Stimulated activated naive CD8-positive, alpha-beta T cell treated with anti-CD3 and anti-CD28 coated beads, Interleukin-15, amount 100 ng/mL, for 72 hours (primary cell): ENCODE data around the gene DCDC2B.
"Not testable (repeated sequence)": the region's sequence is repeated elsewhere in the genome, so short reads cannot be mapped to it uniquely, and the experiment has no call there.

Experiments used
- ATAC-seq: fragments of 150-1000 bp; cut with Tn5 transposase; 2 replicates; pipeline ENCODE4 v1.10.0; 2021; ENCODE audit warnings: mild to moderate bottlenecking, moderate library complexity
- DNase-seq, 2 donors: peaks; one replicate each; pipeline ENCODE4 v3.0.0; 2021 to 2022
- H3K27ac Mint-ChIP-seq, 2 donors: one replicate each; pipeline ENCODE4 v1.8.0; 2022; ENCODE audit warnings: mild to moderate bottlenecking in 2 of 2, mixed read lengths in 2 of 2, moderate library complexity in 2 of 2
- H3K27me3 Mint-ChIP-seq: one replicate; pipeline ENCODE4 v1.8.0; 2022; ENCODE audit warnings: mixed read lengths
- H3K4me1 Mint-ChIP-seq: one replicate; pipeline ENCODE4 v1.8.0; 2022; ENCODE audit warnings: mild to moderate bottlenecking, mixed read lengths
- H3K4me3 Mint-ChIP-seq, 2 donors: one replicate each; pipeline ENCODE4 v1.8.0; 2022; ENCODE audit warnings: mild to moderate bottlenecking in 2 of 2, mixed read lengths in 2 of 2, moderate library complexity in 1 of 2
- H3K9me3 Mint-ChIP-seq, 2 donors: one replicate each; pipeline ENCODE4 v1.8.0; 2022; ENCODE audit warnings: mixed read lengths in 2 of 2

Gene DCDC2B

GRCh38 chr1:32256473-32257226 lies 47.8 kb downstream of the DCDC2B start:
- H3K27me3 Mint-ChIP-seq, result no peaks in the 10 kb centered on the region
- peak overlapping the region; percentile 90 to 99 for H3K27ac Mint-ChIP-seq
- peak; percentile 11 for ATAC-seq
- peaks cover 53% of the 10 kb centered on the region for H3K4me1 Mint-ChIP-seq
- no peaks in the 10 kb centered on the region for H3K9me3 Mint-ChIP-seq
- peak overlapping the region; percentile 79 to 84 for H3K4me3 Mint-ChIP-seq
- no peak for DNase-seq

DNA sequence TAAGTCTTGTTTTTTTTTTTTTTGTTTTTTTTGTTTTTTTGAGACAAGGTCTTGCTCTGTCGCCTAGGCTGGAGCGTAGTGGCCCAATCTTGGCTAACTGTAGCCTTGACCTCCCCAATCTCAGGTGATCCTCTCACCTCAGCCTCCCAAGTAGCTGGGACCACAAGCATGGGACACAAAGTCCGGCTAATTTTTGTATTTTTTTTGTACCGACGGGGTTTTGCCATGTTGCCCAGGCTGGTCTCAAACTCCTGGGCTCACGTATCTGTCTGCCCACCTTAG lies 48.3 kb downstream of the DCDC2B start:
- Mint-ChIP-seq H3K9me3 (no peaks in the 10 kb centered on the region), H3K27me3 (no peaks in the 10 kb centered on the region), H3K4me1 (peaks cover 54% of the 10 kb centered on the region), H3K4me3 (peak overlapping the region; percentile 79 to 84), H3K27ac (peak overlapping the region; percentile 54 to 90)
- no peak for ATAC-seq
- DNase-seq, result no peak

DNA sequence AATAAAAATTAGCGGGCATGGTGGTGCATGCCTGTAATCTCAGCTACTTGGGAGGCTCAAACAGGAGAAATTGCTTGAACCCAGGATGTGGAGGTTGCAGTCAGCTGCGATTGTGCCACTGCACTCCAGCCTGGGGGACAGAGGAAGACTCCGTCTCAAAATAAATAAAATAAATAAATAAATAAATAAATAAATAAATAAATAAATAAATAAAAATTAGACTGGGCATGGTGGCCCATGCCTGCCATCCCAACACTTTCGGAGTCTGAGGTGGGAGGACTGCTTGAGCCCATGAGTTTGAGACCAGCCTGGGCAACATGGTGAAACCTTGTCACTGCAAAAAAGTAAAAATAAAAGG lies 54.3 kb downstream of the DCDC2B start:
- peaks cover 67% of the 10 kb centered on the region for H3K4me1 Mint-ChIP-seq
- not testable (repeated sequence) for H3K9me3 Mint-ChIP-seq, H3K27me3 Mint-ChIP-seq, ATAC-seq, DNase-seq
- peak overlapping the region in 1 of 2 donors; percentile 54 for H3K4me3 Mint-ChIP-seq
- H3K27ac Mint-ChIP-seq, result peak overlapping the region in 1 of 2 donors; percentile 88

DNA sequence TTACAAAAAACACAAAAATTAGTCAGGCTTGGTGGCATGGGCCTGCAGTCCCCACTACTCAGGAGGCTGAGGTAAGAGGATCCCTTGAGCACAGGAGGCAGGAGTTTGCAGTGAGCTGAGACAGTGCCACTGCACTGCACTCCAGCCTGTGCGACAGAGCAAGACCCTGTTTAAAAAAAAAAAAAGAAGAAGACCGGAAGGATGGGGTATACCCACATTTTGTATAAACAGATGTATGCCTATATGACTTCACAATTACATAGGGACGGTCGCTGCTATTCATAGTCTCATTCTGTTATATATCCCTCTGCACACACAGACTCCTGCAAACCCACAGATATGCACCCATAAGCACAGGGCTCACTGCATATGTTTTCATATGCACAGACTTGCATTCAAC lies 54.9 kb downstream of the DCDC2B start:
- H3K27me3 Mint-ChIP-seq, result no peaks in the 10 kb centered on the region
- DNase-seq (peak in 1 of 2 donors; percentile 56), ATAC-seq (peak; percentile 92)
- peak overlapping the region; percentile 54 to 64 for H3K4me3 Mint-ChIP-seq
- H3K9me3 Mint-ChIP-seq, result peaks cover 0 to 3% of the 10 kb centered on the region in 2 donors
- H3K27ac Mint-ChIP-seq, result peak overlapping the region; percentile 10 to 28
- H3K4me1 Mint-ChIP-seq, result peaks cover 68% of the 10 kb centered on the region
